Fibroblast of villous mesenchyme (primary cell): ENCODE data around the gene HSP90AA1. TPM values are rescaled to one million over a fixed set of nuclear protein-coding genes. Genes with fewer than 3 reads are reported as not detected.
A peak's percentile ranks its signal among the peaks of the same experiment; 100 is the strongest.
"Not testable (repeated sequence)": the region's sequence is repeated elsewhere in the genome, so short reads cannot be mapped to it uniquely, and the experiment has no call there.

Source experiments
- DNase-seq: peaks from one replicate; pipeline ENCODE4 v3.0.0-alpha.2; 2010; ENCODE audit warnings: low read depth
- H3K4me3 ChIP-seq: 2 replicates; pipeline ENCODE4 v1.5.1; 2011; ENCODE audit warnings: low read depth, mild to moderate bottlenecking, low read length
- total RNA-seq: library from RNA; depleted of rRNA; stranded (reverse); fragments of >200 nt; gene quantifications from 2 replicates; pipeline ENCODE4 v1.2.3, GENCODE V29; 2012
- TF ChIP-seq, protein P1 (sequence below): IDR thresholded peaks from 2 replicates; pipeline ENCODE4 v1.5.1; 2012; ENCODE audit warnings: low read depth, mild to moderate bottlenecking, low read length; ENCODE audit not compliant: insufficient read depth

Gene HSP90AA1
- total RNA-seq, 1 donor, result 321 TPM

DNA sequence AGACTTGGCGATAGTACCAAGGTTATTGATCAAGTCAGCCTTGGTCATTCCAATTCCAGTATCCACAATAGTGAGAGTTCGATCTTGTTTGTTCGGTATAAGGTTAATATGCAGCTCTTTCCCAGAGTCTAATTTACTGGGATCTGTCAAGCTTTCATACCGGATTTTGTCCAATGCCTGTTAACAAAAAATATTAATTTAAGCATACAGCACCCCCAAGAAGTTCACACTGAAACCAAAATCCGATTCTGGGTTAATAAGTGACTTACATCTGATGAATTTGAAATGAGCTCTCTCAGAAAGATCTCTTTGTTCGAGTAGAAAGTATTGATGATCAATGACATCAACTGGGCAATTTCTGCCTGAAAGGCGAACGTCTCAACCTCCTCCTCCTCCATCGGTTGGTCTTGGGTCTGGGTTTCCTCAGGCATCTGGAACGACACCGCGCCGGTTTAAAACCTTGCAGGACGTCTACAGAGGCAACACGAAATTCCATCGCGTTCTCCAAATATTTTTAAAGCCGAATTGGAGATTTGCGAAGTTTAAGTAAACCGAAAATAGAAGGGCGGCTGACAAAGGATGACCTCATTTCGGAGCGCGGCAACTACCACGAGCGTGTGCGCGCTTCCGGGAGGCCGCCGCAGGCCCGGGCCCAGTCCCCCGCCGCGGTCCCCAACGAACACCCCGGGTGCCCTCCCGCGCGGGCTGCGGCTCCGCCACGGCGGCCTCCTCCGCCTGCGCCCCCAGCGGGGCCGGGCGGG lies 716 bp downstream of the HSP90AA1 start:
- peak; percentile 82 for DNase-seq
- TF ChIP-seq, protein P1, sequence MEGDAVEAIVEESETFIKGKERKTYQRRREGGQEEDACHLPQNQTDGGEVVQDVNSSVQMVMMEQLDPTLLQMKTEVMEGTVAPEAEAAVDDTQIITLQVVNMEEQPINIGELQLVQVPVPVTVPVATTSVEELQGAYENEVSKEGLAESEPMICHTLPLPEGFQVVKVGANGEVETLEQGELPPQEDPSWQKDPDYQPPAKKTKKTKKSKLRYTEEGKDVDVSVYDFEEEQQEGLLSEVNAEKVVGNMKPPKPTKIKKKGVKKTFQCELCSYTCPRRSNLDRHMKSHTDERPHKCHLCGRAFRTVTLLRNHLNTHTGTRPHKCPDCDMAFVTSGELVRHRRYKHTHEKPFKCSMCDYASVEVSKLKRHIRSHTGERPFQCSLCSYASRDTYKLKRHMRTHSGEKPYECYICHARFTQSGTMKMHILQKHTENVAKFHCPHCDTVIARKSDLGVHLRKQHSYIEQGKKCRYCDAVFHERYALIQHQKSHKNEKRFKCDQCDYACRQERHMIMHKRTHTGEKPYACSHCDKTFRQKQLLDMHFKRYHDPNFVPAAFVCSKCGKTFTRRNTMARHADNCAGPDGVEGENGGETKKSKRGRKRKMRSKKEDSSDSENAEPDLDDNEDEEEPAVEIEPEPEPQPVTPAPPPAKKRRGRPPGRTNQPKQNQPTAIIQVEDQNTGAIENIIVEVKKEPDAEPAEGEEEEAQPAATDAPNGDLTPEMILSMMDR, result no peak

DNA sequence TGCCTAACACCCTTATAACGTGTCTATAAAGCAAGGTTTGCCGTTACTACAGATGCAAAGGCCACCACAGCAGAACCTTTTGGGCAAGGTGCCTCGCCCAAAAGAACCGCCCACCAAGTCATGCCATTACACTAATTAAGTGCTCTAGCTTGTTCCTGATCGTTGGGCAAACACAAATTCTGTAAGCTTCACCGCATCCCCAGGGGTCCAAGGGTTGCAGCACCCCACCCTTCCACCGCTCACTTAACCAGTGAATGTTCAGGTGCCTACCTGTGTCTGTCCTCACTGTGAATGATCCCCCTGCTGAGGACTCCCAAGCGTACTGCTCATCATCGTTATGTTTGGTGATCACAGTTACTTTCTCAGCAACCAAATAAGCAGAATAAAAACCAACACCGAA lies 1.4 kb downstream of the HSP90AA1 start:
- TF ChIP-seq, protein P1, result no peak
- DNase-seq, result no peak

More for the DNA sequence above, 716 bp downstream of the HSP90AA1 start:
- peak overlapping the region; percentile 83 for H3K4me3 ChIP-seq

DNA sequence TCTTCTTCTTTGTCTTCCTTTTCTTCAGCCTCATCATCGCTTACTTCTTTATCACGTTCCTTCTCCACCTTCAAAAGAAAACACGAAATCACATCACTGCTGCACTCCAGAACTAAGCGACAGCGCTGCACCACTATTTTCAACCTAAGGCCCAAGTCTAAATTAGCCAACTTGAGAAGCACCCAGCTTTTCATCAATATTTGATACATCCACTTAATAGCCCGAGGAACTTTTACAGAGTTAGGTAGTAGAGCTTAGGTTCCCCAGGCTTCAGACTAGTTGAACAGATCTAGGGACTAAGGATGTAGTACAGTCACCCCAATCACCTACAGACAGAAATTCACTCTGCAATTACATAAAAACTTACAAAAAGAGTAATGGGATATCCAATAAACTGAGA lies 1.9 kb downstream of the HSP90AA1 start:
- no peak for DNase-seq
- H3K4me3 ChIP-seq, result peak overlapping the region; percentile 83
- TF ChIP-seq, protein P1, result no peak

More for the DNA sequence above, 1.4 kb downstream of the HSP90AA1 start:
- peak overlapping the region; percentile 83 for H3K4me3 ChIP-seq

DNA sequence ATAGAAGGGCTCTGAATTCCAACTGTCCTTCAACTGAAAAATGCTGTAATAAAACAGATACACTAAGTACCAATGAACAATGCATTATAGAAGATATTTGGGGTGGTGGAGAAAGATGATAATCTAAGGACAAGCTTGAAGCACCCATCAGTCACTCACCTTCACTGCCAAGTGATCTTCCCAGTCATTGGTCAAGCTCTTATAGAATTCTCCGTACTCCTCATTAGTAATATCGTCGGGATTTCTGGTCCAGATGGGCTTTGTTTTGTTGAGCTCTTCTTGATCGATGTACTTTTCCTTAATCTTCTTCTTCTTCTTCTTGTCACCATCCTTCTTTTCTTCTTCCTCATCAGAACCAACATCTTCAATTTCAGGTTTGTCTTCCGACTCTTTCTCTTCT lies 2.3 kb downstream of the HSP90AA1 start:
- DNase-seq, H3K4me3 ChIP-seq: not testable (repeated sequence)

DNA sequence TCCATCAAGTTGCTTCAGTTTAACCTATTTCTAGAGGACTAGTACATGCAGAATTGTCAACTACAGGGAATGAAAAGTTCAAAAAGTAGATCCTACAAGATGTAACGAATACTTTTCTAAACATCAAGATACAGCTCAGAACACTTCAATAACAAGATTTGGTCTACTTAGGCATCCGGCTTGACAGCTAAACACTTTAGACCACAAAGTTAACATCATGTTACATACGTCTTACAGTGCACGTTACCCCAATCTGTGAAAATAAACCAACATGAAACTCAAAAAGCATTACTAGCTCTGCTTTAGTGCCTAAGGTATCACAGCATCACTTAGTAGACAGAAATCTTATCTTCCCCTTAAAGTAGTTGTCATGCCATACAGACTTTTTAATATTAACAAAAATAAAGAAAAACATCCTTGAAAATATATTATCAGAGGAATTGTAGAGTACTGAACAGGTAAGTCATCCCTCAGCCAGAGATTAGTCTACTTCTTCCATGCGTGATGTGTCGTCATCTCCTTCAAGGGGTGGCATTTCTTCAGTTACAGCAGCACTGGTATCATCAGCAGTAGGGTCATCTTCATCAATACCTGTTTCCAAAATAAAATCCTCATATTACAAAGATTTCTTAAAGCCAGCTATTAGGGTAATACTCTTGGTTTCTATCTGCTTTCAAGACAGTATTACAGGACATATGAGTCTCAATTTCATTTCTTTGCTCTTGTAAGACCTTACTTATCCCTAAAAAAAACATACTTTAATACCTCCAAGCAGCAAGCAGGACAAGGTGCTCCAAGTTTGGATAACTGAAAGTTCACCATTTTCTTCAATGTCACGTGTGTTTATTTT lies 5.4 kb downstream of the HSP90AA1 start:
- no peak for DNase-seq
- H3K4me3 ChIP-seq, result no peak overlapping the region
- TF ChIP-seq, protein P1, result no peak

DNA sequence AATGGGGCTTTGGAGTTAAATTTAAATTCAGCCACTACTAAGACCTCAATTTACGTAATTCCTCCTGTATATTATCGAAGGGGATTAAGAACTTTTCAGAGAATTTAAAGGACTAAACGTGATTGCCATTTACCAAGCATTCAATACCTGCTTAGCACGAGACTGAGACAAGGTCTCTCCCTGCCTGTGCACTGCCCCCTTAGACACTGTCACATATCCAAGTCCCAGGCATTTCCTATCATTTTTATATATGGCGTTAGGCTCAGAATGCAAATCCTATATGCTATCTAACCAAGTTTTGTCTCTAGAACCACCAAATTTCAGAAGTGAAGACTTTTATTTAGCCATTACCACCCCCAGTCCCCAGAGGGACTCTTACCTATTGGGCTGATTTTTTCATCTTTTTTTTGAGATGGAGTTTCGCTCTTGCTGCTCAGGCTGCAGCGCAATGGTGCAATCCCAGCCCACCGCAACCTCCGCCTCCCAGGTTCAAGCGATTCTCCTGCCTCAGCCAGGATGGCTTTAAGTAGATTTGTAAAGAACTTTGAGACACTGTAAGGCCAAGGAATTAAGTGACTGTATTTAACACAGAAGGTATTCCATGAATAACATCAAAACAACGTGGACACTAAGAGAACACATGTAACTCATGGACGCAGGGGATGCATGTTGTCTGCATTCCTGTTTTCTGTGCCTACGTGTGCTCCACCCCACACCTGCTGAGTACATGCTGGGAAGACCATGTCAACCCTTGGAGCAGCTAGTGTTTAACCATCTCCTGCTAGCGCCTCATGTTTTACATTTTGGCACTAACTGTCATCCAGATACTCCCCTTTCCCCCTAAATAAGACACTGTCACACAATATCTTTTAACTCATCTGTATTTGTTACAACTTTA lies 6.4 kb downstream of the HSP90AA1 start:
- H3K4me3 ChIP-seq, result no peak overlapping the region
- no peak for DNase-seq
- TF ChIP-seq, protein P1, result no peak
